Endodermal cell (in vitro differentiated cells): ENCODE data around the gene SEMA3A. TPM values are rescaled to one million over a fixed set of nuclear protein-coding genes. Genes with fewer than 3 reads are reported as not detected.

ENCODE experiments used
- DNase-seq: peaks from one replicate; pipeline ENCODE4 v3.0.0-alpha.2; 2017
- H3K27ac ChIP-seq: 2 replicates; pipeline ENCODE4 v1.5.1; 2013; ENCODE audit warnings: mild to moderate bottlenecking, low read depth, low read length, moderate library complexity
- H3K27me3 ChIP-seq: 2 replicates; pipeline ENCODE4 v1.6.1; 2013; ENCODE audit warnings: mild to moderate bottlenecking, low read length, moderate library complexity; ENCODE audit not compliant: insufficient read depth, control insufficient read depth, poor library complexity, severe bottlenecking
- H3K36me3 ChIP-seq: 2 replicates; pipeline ENCODE4 v1.7.0; 2013; ENCODE audit warnings: mild to moderate bottlenecking, low read length, moderate library complexity; ENCODE audit not compliant: control insufficient read depth, insufficient read depth
- H3K4me1 ChIP-seq: one replicate; pipeline ENCODE4 v1.7.0; 2013; ENCODE audit warnings: low read length; ENCODE audit not compliant: control insufficient read depth, insufficient read depth
- H3K4me3 ChIP-seq: 2 replicates; pipeline ENCODE4 v1.5.1; 2013; ENCODE audit warnings: mild to moderate bottlenecking, low read length, moderate library complexity
- H3K9ac ChIP-seq: 2 replicates; pipeline ENCODE4 v1.6.1; 2013; ENCODE audit warnings: mild to moderate bottlenecking, low read length, moderate library complexity; ENCODE audit not compliant: poor library complexity, severe bottlenecking; ENCODE audit errors: extremely low read depth
- H3K9me3 ChIP-seq: 2 replicates; pipeline ENCODE4 v1.6.1; 2013; ENCODE audit warnings: mild to moderate bottlenecking, low read length, moderate library complexity; ENCODE audit not compliant: control insufficient read depth
- H3K27ac Mint-ChIP-seq: 2 replicates; pipeline ENCODE4 v1.8.0; 2020; ENCODE audit warnings: mixed read lengths
- H3K27me3 Mint-ChIP-seq: 2 replicates; pipeline ENCODE4 v1.8.0; 2021; ENCODE audit warnings: mild to moderate bottlenecking, mixed read lengths; ENCODE audit not compliant: insufficient read depth
- H3K36me3 Mint-ChIP-seq: 2 replicates; pipeline ENCODE4 v1.8.0; 2020; ENCODE audit warnings: low read depth, mixed read lengths
- H3K4me1 Mint-ChIP-seq: 2 replicates; pipeline ENCODE4 v1.8.0; 2020; ENCODE audit warnings: mixed read lengths
- H3K4me3 Mint-ChIP-seq: 2 replicates; pipeline ENCODE4 v1.8.0; 2020; ENCODE audit warnings: mild to moderate bottlenecking, moderate library complexity, mixed read lengths
- H3K9me3 Mint-ChIP-seq: 2 replicates; pipeline ENCODE4 v1.8.0; 2020; ENCODE audit warnings: mild to moderate bottlenecking, mixed read lengths
- WGBS, 2 experiments: methylation state at CpG; one replicate each; pipeline versions ENCODE4 v1.1.5 to v1.1.7; 2013; ENCODE audit warnings: missing lambda C conversion rate in 2 of 2, mixed read lengths in 1 of 2; ENCODE audit not compliant: insufficient coverage in 1 of 2, insufficient read length in 1 of 2; 5-methylcytosine and 5-hydroxymethylcytosine counted together
- total RNA-seq, 2 donors: library from RNA; stranded (reverse); fragmentation: NEBNext Ultra II Directional in 1 of 2; extraction: Animal tissue kit (Norgen Biotek cat#: 25700) in 1 of 2; gene quantifications; 2 replicates in 1 of 2; 3 replicates in 1 of 2; pipeline ENCODE4 v1.2.1, GENCODE V29; 2021
- TF ChIP-seq, protein P1 (sequence below): fragments of 200-600 bp; sonication (generic); conservative IDR thresholded peaks from 2 replicates; pipeline ENCODE4 v1.5.0; 2021; ENCODE audit warnings: antibody characterized with exemption, mild to moderate bottlenecking

SEMA3A gene
- total RNA-seq, 2 donors from 2014 or later, result 43.5 to 72.8 TPM

DNA sequence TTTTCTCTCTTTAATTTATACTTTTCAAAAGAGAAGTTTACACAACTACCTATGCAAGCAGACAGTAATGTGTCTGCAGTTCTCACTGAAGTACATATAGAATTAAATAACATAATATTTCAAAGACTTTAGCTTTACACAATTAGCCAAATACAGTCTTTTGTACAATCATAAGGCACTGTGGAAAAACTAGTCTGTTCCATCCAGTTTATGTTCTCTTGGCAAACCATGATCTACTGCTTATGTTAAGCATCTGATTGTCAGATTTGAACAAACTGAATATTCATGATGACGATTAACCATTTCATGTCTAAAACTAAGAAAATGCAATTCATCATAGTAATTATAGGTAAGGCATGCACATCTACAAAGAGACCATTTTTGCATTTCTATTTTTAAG lies 842 bp downstream of the SEMA3A start:
- peak overlapping the region; percentile 94 for H3K4me3 ChIP-seq
- H3K4me1 Mint-ChIP-seq, result peaks cover 28% of the 10 kb centered on the region
- no peaks in the 10 kb centered on the region for H3K36me3 ChIP-seq
- WGBS, 2 experiments, result 10% methylated on average over 1 of the region's 1 CpG; no CpG with 5 or more reads in 1 of the 2 experiments
- peak overlapping the region; percentile 86 for H3K4me3 Mint-ChIP-seq
- H3K36me3 Mint-ChIP-seq, result no peaks in the 10 kb centered on the region
- H3K27me3 Mint-ChIP-seq, result no peaks in the 10 kb centered on the region
- H3K9me3 ChIP-seq, result no peaks in the 10 kb centered on the region
- H3K27me3 ChIP-seq, result no peaks in the 10 kb centered on the region
- no peak overlapping the region for H3K27ac ChIP-seq
- no peak overlapping the region for H3K27ac Mint-ChIP-seq
- DNase-seq, result no peak
- peak overlapping the region; percentile 56 for H3K9ac ChIP-seq
- no peaks in the 10 kb centered on the region for H3K9me3 Mint-ChIP-seq
- peaks cover 6% of the 10 kb centered on the region for H3K4me1 ChIP-seq
- TF ChIP-seq, protein P1, sequence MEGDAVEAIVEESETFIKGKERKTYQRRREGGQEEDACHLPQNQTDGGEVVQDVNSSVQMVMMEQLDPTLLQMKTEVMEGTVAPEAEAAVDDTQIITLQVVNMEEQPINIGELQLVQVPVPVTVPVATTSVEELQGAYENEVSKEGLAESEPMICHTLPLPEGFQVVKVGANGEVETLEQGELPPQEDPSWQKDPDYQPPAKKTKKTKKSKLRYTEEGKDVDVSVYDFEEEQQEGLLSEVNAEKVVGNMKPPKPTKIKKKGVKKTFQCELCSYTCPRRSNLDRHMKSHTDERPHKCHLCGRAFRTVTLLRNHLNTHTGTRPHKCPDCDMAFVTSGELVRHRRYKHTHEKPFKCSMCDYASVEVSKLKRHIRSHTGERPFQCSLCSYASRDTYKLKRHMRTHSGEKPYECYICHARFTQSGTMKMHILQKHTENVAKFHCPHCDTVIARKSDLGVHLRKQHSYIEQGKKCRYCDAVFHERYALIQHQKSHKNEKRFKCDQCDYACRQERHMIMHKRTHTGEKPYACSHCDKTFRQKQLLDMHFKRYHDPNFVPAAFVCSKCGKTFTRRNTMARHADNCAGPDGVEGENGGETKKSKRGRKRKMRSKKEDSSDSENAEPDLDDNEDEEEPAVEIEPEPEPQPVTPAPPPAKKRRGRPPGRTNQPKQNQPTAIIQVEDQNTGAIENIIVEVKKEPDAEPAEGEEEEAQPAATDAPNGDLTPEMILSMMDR, result no peak

DNA sequence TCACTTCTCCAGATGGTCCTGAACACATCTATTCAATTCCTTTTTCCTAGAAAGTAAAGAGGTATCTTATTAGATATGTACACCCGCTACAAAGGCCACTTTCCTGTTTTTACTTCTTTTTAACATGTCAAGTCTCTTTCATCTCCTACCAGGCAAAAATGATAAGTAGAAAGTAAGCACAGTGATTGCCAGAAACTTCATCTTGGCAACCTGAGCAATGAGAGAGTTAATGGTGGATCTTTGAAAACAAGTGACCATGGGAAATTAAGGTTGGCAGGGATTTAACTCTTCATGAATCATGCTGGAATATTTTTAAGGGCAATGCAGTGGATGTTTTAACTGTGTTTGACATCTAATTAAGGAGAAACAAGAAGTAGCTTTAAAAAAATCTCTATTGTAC lies 2.7 kb downstream of the SEMA3A start:
- DNase-seq, result no peak
- Mint-ChIP-seq H3K27ac (no peak overlapping the region), H3K4me1 (peaks cover 39% of the 10 kb centered on the region), H3K27me3 (no peaks in the 10 kb centered on the region), H3K36me3 (no peaks in the 10 kb centered on the region), H3K4me3 (peak overlapping the region; percentile 86), H3K9me3 (no peaks in the 10 kb centered on the region)
- Histone ChIP-seq H3K36me3 (no peaks in the 10 kb centered on the region), H3K4me1 (peaks cover 12% of the 10 kb centered on the region), H3K9ac (peak overlapping the region; percentile 37), H3K9me3 (no peaks in the 10 kb centered on the region), H3K4me3 (peak overlapping the region; percentile 94), H3K27ac (no peak overlapping the region), H3K27me3 (no peaks in the 10 kb centered on the region)
- TF ChIP-seq, protein P1, result no peak
- 89% methylated on average over 1 of the region's 1 CpG; no CpG with 5 or more reads in 1 of the 2 experiments for WGBS, 2 experiments

DNA sequence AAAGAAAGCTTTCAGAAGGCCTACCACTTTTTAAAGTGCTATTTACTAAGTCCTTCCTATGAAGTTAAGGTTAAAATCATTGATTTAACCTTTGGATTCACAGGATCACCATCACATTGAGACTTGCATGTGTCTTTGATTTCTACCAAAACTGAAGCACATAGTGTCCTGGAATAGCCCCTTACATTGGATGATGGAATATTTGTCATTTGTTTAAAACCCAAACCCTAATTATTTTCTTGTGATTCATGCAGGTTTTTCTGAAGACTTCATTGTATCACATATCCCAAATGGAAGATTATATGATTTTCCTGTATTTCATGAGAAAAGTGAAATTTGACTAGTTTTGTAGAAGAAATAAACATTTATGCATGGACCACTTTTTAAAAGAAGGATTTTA lies 3.3 kb downstream of the SEMA3A start:
- H3K4me1 Mint-ChIP-seq, result peaks cover 39% of the 10 kb centered on the region
- H3K9ac ChIP-seq, result no peak overlapping the region
- H3K9me3 Mint-ChIP-seq, result no peaks in the 10 kb centered on the region
- H3K27ac Mint-ChIP-seq, result no peak overlapping the region
- H3K27me3 Mint-ChIP-seq, result no peaks in the 10 kb centered on the region
- H3K4me1 ChIP-seq, result peaks cover 12% of the 10 kb centered on the region
- TF ChIP-seq, protein P1, result no peak
- no peak for DNase-seq
- H3K36me3 Mint-ChIP-seq, result no peaks in the 10 kb centered on the region
- H3K9me3 ChIP-seq, result no peaks in the 10 kb centered on the region
- H3K4me3 ChIP-seq, result peak overlapping the region; percentile 94
- no peak overlapping the region for H3K27ac ChIP-seq
- H3K36me3 ChIP-seq, result no peaks in the 10 kb centered on the region
- H3K27me3 ChIP-seq, result no peaks in the 10 kb centered on the region
- H3K4me3 Mint-ChIP-seq, result peak overlapping the region; percentile 86
